AG08395 (cell line): ENCODE results near the gene IL16.
"Not testable (repeated sequence)": the region's sequence is repeated elsewhere in the genome, so short reads cannot be mapped to it uniquely, and the experiment has no call there.

Experiments
- DNase-seq: peaks from one replicate; pipeline ENCODE4 v3.0.0; 2012; ENCODE audit warnings: mixed read lengths, low spot score

The IL16 gene

GRCh38 chr15:81207987-81208386 lies 11.3 kb downstream of the IL16 start:
- not testable (repeated sequence) for DNase-seq

GRCh38 chr15:81209635-81210034 lies 13.0 kb downstream of the IL16 start:
- DNase-seq = no peak

- DNase-seq = no peak
These were observed 14.7 kb downstream of the IL16 start for GRCh38 chr15:81211376-81211775.

- no peak for DNase-seq
These were observed 17.3 kb downstream of the IL16 start for GRCh38 chr15:81213982-81214381.

- no peak for DNase-seq
These were observed 18.9 kb downstream of the IL16 start for GRCh38 chr15:81215531-81215930.

GRCh38 chr15:81215983-81216382 lies 19.3 kb downstream of the IL16 start:
- no peak for DNase-seq

GRCh38 chr15:81216422-81216821 lies 19.7 kb downstream of the IL16 start:
- DNase-seq = no peak

GRCh38 chr15:81221449-81221848 lies 24.8 kb downstream of the IL16 start:
- DNase-seq = peak; percentile 32

- no peak for DNase-seq
These were observed 25.3 kb downstream of the IL16 start for GRCh38 chr15:81222007-81222406.

- DNase-seq = no peak
These were observed 26.8 kb downstream of the IL16 start for GRCh38 chr15:81223346-81223971.

GRCh38 chr15:81224232-81224631 lies 27.6 kb downstream of the IL16 start:
- DNase-seq = no peak

GRCh38 chr15:81225161-81225671 lies 28.5 kb downstream of the IL16 start:
- peak; percentile 24 for DNase-seq

GRCh38 chr15:81227716-81228115 lies 31.0 kb downstream of the IL16 start:
- DNase-seq = no peak

- DNase-seq = no peak
These were observed 32.9 kb downstream of the IL16 start for GRCh38 chr15:81229586-81229985.

- DNase-seq = no peak
These were observed 38.8 kb downstream of the IL16 start for GRCh38 chr15:81235276-81236123.

GRCh38 chr15:81239190-81239589 lies 42.5 kb downstream of the IL16 start:
- peak; percentile 38 for DNase-seq

- no peak for DNase-seq
These were observed 46.1 kb downstream of the IL16 start for GRCh38 chr15:81242778-81243177.

- no peak for DNase-seq
These were observed 47.6 kb downstream of the IL16 start for GRCh38 chr15:81244306-81244705.

GRCh38 chr15:81253846-81254245 lies 57.2 kb downstream of the IL16 start:
- no peak for DNase-seq

- DNase-seq = no peak
These were observed 57.7 kb downstream of the IL16 start for GRCh38 chr15:81254277-81254915.

GRCh38 chr15:81254916-81255290 lies 58.2 kb downstream of the IL16 start:
- no peak for DNase-seq

- DNase-seq = no peak
These were observed 58.8 kb downstream of the IL16 start for GRCh38 chr15:81255315-81255957.
